Measurements from ENCODE around the gene LRRC3. TPM values are rescaled to one million over a fixed set of nuclear protein-coding genes. Genes with fewer than 3 reads are reported as not detected.

LRRC3 gene
- total RNA-seq, 1 donor from 2014 or later, result 9.1 TPM

DNA sequence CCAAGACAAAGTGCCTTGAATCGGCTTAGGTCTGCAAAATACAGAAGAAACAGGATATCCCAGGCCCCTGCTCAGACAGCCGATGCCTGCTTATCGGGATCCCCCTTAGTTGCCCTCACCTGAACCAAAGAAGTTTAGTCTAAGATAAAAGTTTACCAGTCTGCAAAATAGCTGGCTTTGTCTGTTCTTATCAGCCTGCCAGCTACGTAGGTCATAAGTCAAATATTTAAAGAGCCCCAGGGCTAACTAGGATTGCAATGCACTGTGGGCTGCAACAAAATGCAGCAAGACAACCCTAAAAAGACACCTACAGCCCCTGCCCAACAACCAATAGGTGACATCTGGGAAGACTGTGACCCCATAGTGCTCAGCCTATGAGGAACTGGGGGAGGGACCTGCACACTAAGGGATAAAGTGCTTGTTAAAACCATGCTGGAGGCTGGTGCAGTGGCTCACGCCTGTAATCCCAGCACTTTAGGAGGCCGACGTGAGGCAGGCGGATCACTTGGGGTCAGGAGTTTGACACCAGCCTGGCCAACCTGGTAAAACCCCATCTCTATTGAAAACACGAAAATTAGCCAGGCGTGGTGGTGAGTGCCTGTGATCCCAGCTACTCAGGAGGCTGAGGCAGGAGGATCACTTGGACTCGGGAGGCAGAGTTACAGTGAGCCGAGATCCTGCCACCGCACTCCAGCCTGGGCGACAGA is 27.4 kb downstream of the LRRC3 start:
- peaks cover 5% of the 10 kb centered on the region for H3K4me1 Mint-ChIP-seq (ENCODE audit: unreplicated experiment)
- no peaks in the 10 kb centered on the region for H3K9me3 Mint-ChIP-seq (ENCODE audit: unreplicated experiment)
- H3K27ac Mint-ChIP-seq (ENCODE audit: unreplicated experiment), result no peak overlapping the region
- H3K27me3 Mint-ChIP-seq (ENCODE audit: unreplicated experiment), result peaks cover 3% of the 10 kb centered on the region
- TF ChIP-seq, protein P1, sequence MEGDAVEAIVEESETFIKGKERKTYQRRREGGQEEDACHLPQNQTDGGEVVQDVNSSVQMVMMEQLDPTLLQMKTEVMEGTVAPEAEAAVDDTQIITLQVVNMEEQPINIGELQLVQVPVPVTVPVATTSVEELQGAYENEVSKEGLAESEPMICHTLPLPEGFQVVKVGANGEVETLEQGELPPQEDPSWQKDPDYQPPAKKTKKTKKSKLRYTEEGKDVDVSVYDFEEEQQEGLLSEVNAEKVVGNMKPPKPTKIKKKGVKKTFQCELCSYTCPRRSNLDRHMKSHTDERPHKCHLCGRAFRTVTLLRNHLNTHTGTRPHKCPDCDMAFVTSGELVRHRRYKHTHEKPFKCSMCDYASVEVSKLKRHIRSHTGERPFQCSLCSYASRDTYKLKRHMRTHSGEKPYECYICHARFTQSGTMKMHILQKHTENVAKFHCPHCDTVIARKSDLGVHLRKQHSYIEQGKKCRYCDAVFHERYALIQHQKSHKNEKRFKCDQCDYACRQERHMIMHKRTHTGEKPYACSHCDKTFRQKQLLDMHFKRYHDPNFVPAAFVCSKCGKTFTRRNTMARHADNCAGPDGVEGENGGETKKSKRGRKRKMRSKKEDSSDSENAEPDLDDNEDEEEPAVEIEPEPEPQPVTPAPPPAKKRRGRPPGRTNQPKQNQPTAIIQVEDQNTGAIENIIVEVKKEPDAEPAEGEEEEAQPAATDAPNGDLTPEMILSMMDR (IDR thresholded peaks at IDR 0.05; ENCODE audit: unreplicated experiment), result no peak
- DNase-seq (ENCODE audit: low spot score), result no peak
- no peak overlapping the region for H3K4me3 Mint-ChIP-seq (ENCODE audit: unreplicated experiment)
- H3K36me3 Mint-ChIP-seq (ENCODE audit: low read depth, unreplicated experiment), result no peaks in the 10 kb centered on the region

DNA sequence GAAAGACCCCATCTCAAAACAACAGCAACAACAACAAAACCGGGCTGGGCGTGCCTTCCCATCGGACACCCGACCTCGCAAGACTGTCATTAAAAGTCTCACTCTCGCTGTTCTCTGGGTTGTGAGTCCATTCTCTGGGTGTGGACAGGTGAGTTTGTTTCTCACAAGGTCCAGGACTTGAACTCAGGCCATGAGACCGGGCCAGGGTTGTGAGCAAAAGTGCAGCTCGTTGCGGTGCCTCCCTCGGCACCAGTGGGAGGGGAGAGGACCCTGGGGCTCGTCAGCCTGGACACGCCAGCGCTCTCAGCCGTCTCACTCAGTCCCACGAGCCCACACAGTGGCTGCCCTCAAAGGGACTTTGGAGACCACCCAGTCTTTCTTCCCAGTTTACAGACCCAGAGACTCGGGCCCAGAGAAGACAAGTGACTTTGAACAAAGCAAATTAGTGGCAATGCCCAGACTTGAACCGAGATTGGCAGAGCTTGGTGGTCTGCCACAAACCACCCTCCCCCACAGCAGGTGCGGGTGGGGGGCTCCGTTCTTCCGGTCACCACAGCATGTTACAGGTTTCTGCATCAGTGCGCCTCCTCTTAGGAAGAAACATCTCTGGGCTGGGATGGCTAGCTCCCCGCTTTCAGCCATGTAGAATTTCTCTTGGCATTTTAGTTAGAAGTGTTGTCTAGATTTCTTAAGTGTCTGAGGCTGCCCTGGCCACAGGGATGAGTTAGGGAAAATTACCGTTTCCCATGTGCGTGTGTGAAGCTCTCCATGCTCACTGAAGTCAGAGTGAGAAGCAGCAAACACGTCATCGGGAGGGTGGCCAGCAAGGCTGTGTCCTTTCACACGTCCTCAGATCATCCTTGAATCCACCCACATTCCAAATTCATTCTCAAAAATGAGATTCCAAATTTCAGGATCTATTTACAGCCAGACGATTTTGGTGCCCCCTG is 28.3 kb downstream of the LRRC3 start:
- H3K9me3 Mint-ChIP-seq (ENCODE audit: unreplicated experiment), result no peaks in the 10 kb centered on the region
- TF ChIP-seq, protein P1 (IDR thresholded peaks at IDR 0.05; ENCODE audit: unreplicated experiment), result no peak
- no peaks in the 10 kb centered on the region for H3K36me3 Mint-ChIP-seq (ENCODE audit: low read depth, unreplicated experiment)
- no peaks in the 10 kb centered on the region for H3K27me3 Mint-ChIP-seq (ENCODE audit: unreplicated experiment)
- H3K4me3 Mint-ChIP-seq (ENCODE audit: unreplicated experiment), result no peak overlapping the region
- no peak overlapping the region for H3K27ac Mint-ChIP-seq (ENCODE audit: unreplicated experiment)
- DNase-seq (ENCODE audit: low spot score), result no peak
- no peaks in the 10 kb centered on the region for H3K4me1 Mint-ChIP-seq (ENCODE audit: unreplicated experiment)

DNA sequence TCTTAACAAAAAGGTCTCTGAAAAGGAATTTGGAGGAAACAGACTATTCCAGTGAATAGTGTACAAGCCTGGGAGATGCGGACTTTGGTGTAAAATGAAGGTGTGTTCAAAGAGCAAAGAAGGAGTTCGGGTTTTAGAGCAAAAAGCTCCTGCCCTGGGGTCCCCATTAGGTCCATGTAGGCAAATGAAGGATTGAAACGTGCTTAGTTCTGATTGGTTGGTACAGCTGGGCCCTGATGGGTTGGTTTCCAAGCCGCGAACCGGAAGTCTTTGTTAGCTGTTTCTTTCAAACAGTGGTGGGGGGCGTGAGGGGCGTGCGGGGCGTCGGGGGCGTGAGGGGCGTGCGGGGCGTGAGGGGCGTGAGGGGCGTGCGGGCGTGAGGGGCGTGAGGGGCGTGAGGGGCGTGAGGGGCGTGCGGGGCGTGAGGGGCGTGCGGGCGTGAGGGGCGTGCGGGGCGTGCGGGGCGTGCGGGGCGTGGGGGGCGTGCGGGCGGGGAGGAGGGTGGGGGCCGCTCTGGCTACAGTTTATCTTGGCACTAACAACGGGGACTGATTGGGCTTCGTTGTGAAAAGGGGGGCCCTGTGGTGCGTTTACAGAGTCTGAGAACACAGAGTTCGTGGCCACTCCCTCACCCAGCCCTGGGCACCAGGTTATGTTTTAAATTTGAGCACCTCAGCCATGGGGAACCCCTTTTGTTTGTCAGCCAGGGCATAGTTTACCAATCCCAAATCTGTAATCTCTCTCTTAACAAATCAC is 29.4 kb downstream of the LRRC3 start:
- Mint-ChIP-seq H3K4me3 (ENCODE audit: unreplicated experiment) (no peak overlapping the region), H3K27ac (ENCODE audit: unreplicated experiment) (no peak overlapping the region), H3K27me3 (ENCODE audit: unreplicated experiment) (no peaks in the 10 kb centered on the region), H3K36me3 (ENCODE audit: low read depth, unreplicated experiment) (no peaks in the 10 kb centered on the region), H3K9me3 (ENCODE audit: unreplicated experiment) (no peaks in the 10 kb centered on the region), H3K4me1 (ENCODE audit: unreplicated experiment) (no peaks in the 10 kb centered on the region)
- TF ChIP-seq, protein P1 (IDR thresholded peaks at IDR 0.05; ENCODE audit: unreplicated experiment), result no peak
- DNase-seq (ENCODE audit: low spot score), result no peak

DNA sequence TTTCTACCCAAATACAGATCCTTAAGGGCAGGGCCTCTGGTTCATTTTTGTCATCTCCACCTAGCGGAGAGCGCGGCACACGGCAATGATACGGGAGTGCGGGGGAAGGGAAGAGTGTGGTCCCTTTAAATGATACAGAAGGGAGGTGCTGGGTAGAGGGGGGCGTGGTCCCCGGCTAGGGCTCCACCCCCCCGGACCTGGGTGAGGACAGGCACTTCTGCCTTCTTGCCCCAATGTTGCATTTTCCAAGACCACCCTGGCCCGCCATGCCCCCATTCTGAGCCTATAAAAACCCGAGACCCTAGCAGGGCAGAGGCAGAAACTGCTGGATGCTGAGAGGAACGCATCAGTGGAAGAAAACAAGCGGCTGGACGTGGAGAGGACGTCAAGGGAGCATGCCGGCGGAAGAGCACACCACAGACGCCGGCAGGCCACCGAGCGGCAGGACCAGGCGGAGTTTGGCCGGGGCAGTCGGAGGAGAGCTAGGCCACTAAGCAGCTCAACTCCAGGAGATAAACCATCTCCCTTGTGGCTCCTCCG is 30.0 kb downstream of the LRRC3 start:
- H3K4me1 Mint-ChIP-seq (ENCODE audit: unreplicated experiment), result no peaks in the 10 kb centered on the region
- DNase-seq (ENCODE audit: low spot score), result no peak
- TF ChIP-seq, protein P1 (IDR thresholded peaks at IDR 0.05; ENCODE audit: unreplicated experiment), result no peak
- no peaks in the 10 kb centered on the region for H3K36me3 Mint-ChIP-seq (ENCODE audit: low read depth, unreplicated experiment)
- H3K27me3 Mint-ChIP-seq (ENCODE audit: unreplicated experiment), result no peaks in the 10 kb centered on the region
- H3K9me3 Mint-ChIP-seq (ENCODE audit: unreplicated experiment), result no peaks in the 10 kb centered on the region
- no peak overlapping the region for H3K4me3 Mint-ChIP-seq (ENCODE audit: unreplicated experiment)
- H3K27ac Mint-ChIP-seq (ENCODE audit: unreplicated experiment), result no peak overlapping the region
